Epithelial cell of proximal tubule (primary cell): Measurements from ENCODE around the gene NCKAP1. TPM values are rescaled to one million over a fixed set of nuclear protein-coding genes. Genes with fewer than 3 reads are reported as not detected.

Experiments used
- DNase-seq: peaks from one replicate; pipeline ENCODE4 v3.0.0-alpha.2; 2011; ENCODE audit warnings: low read depth
- H3K4me3 ChIP-seq: 2 replicates; pipeline ENCODE4 v1.5.1; 2011; ENCODE audit warnings: low read depth, mild to moderate bottlenecking, low read length
- total RNA-seq: library from RNA; depleted of rRNA; stranded (reverse); fragments of >200 nt; gene quantifications from 2 replicates; pipeline ENCODE4 v1.2.3, GENCODE V29; 2015
- TF ChIP-seq, protein P1 (sequence below): conservative IDR thresholded peaks from 2 replicates; pipeline ENCODE4 v1.5.1; 2012; ENCODE audit warnings: low read depth, mild to moderate bottlenecking, low read length

Gene NCKAP1
- total RNA-seq, 1 donor from 2014 or later: 79.5 TPM

DNA sequence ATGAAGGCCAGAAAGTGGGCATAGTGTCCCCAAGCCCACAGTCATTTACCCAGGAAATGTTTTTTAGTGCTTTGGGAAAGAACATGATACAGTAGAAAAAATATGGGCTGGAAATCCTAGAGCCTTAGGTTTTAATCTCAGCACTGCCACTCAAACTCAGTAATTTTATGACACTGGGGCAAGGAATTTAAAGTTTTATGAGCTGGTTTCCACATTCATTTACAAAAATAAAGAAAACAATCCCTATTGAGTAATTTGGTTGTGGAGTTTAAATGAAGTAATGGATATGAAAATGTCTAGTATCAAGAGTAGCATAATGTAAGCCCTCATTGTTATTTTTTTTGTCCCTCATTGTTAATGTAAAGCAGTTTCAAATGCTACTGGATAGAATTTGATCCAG lies 120.3 kb downstream of the NCKAP1 start:
- H3K4me3 ChIP-seq: no peak overlapping the region
- no peak for DNase-seq
- TF ChIP-seq, protein P1, sequence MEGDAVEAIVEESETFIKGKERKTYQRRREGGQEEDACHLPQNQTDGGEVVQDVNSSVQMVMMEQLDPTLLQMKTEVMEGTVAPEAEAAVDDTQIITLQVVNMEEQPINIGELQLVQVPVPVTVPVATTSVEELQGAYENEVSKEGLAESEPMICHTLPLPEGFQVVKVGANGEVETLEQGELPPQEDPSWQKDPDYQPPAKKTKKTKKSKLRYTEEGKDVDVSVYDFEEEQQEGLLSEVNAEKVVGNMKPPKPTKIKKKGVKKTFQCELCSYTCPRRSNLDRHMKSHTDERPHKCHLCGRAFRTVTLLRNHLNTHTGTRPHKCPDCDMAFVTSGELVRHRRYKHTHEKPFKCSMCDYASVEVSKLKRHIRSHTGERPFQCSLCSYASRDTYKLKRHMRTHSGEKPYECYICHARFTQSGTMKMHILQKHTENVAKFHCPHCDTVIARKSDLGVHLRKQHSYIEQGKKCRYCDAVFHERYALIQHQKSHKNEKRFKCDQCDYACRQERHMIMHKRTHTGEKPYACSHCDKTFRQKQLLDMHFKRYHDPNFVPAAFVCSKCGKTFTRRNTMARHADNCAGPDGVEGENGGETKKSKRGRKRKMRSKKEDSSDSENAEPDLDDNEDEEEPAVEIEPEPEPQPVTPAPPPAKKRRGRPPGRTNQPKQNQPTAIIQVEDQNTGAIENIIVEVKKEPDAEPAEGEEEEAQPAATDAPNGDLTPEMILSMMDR: no peak

DNA sequence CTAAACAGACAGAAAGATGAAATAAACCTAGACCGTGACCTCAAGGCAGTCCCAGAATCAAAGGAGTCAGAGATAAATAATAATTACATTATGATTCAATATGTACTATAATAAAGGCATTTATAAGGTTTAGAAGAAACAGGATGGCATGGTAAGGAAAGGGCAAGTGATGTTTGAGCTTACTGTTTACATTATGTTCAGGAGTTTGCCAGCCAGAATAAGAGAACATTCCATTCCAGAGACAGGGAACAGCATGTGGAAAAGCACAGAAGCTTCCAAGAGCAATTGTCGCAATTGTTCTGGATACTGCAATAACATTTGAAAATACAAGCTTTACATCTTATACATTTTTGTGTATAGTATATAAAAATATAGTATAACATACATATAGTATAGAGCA lies 121.8 kb downstream of the NCKAP1 start:
- TF ChIP-seq, protein P1: no peak
- no peak overlapping the region for H3K4me3 ChIP-seq
- no peak for DNase-seq

DNA sequence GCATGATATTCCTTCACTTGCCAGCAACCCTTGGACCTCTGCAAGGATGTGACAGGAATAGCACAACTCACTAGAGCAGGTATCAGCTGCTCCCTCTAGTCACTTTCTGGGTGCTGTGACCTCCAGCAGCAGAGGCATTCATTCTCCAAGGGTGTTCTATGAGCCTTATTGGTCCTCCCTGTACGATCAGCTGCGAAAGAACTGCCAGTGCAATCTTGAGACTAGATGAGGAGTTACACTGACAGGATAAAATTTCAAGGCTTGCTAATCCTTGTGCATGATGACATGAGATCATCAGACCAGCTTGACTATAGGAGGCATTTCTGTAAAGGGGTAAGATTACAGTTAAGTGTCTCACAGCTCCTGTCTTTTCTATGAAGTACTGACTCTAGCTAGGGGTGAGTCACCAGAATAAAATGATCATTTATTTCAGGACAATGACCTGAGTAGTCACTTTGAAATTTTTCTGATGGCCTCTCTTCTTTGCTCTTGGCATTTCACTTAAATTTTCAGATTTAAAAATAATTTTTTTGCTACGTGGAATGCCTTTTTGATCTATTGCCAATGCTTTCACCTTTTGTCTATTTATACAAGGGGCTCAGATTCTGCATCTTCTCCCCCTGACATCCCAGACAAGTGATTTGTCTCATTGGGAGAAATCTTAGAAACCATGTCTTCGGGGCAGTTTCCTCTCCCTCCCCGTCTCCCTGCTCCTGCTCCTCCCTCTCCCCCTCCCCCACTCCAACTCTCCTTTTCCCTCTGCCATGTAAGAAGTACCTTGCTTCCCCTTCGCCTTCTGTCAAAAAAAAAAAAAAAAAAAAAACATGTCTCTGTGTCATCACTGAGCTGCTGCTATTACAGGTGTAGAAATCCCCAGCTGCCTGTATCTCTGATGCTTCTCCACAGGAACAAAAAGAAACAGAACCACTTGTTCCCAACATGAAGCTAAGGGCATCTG lies 122.6 kb downstream of the NCKAP1 start:
- DNase-seq: peak; percentile 37
- TF ChIP-seq, protein P1: no peak
- H3K4me3 ChIP-seq: no peak overlapping the region

DNA sequence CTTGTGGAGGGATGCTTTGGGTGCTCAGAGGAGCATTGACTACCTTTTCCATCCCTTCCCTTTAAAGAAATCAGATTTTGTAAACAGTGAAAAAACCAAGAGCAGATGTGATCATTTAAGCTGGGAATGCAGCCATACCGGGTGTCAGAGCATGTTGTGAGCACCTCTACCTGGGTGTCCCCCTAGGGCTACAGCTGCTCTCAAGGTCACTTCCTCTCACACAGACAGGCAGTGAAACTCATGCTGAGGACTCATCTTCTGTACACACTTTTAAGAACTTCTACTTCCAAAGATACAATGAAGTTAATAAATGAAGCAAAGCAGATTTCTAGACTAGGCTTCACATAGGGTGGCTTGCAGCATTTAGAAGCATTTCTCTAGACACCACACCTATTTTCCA lies 123.4 kb downstream of the NCKAP1 start:
- H3K4me3 ChIP-seq: no peak overlapping the region
- no peak for DNase-seq
- TF ChIP-seq, protein P1: no peak

DNA sequence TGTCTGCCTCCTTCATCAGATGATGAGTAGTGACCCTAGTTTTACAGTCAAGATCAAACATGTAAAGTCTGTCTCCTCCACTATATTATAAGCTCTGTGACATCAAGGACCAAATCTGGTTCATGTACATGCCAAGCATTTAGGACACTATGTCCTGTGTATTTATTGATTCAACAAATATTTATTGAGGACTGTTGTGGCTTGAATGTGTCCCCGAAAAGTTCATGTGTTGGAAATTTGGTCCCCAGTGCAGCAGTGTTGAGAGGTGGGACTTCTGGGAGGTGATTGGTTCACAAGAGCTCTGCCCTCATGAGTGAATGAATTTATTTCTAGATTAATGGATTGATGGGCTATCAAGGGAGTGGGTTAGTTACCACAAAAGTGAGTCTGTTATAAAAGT lies 125.2 kb downstream of the NCKAP1 start:
- TF ChIP-seq, protein P1: no peak
- no peak for DNase-seq
- H3K4me3 ChIP-seq: no peak overlapping the region

DNA sequence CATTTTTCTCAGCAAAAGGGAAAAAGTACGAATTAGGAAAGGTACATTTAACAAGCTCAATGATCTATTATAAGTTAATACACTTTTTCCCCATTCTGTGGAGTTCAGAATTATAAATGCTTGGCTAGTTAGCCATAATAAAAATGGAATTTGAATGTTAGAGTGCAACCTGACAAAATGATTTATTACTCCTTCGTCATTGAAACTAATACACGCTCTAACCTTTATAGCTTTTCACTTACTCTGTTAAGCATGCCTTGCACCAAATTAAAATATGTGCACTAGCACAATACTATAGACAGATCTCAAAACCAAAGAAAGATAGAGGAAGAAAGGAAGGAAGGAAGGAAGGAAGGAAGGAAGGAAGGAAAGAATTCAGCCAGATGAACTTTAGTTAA lies 125.7 kb downstream of the NCKAP1 start:
- H3K4me3 ChIP-seq: no peak overlapping the region
- TF ChIP-seq, protein P1: no peak
- DNase-seq: no peak
